GM18519 (cell line): Measurements from ENCODE around the gene PREX1.

Source experiments
- ATAC-seq: cut with Tn5 transposase; IDR thresholded peaks from one replicate; pipeline ENCODE4 v1.9.1; 2021; ENCODE audit warnings: mild to moderate bottlenecking, moderate library complexity; ENCODE audit not compliant: unreplicated experiment, low FRiP score

The PREX1 gene

DNA sequence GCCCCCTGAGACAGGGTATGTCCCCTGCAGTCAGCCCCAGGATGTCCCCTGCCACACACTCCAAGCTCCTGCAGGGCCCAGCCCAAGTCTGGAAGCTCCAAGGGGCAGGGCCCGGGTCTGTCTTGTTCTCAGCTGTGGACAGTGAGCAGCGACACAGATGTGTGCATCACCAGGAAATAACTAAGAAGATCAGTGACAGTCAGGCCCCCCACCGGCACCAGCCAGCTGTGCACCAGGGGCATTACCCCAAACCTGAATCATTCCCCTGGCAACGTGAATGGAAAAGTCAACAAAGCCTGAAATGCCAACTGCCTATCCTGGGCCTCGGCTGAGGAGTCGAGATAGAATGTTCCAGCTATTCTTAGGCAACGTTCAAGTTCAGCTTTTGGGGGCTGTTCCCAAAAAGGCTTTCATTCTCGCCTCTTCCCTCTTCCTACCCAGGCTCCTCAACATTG, 105.0 kb downstream of the PREX1 start:
- no peak for ATAC-seq

DNA sequence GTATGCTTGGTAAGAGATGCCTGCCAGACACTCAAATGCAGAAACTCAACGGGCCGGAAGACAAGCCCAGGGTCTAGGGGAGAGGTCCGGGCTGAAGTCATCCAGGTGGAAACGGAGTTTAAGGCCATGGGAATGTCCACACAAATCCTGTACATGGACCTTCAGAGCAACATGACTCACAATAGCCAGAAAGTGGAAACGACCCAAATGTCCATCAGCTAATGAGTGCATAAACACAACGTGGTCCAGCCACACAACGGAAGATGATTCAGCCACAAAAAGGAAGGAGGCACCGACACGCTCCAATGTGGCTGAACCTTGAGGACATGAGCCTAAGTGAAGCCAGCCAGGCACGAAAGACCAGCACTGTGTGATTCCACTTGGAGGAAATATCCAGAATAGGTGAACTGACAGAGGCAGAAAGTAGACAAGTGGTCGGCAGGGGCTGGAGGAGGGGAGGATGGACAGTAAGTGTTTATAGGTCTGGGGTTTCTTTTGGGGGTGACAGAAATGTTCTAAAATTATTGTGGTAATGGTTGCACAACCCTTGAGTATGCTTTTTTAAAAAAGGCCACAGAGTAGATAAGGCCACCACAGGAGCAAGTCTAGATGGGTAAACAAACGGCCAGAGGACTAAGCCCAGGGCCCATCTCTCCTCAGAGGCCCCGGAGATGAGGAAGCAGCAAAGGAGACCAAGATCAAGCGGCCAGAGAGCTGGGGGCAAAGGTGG, 105.6 kb downstream of the PREX1 start:
- ATAC-seq: no peak

DNA sequence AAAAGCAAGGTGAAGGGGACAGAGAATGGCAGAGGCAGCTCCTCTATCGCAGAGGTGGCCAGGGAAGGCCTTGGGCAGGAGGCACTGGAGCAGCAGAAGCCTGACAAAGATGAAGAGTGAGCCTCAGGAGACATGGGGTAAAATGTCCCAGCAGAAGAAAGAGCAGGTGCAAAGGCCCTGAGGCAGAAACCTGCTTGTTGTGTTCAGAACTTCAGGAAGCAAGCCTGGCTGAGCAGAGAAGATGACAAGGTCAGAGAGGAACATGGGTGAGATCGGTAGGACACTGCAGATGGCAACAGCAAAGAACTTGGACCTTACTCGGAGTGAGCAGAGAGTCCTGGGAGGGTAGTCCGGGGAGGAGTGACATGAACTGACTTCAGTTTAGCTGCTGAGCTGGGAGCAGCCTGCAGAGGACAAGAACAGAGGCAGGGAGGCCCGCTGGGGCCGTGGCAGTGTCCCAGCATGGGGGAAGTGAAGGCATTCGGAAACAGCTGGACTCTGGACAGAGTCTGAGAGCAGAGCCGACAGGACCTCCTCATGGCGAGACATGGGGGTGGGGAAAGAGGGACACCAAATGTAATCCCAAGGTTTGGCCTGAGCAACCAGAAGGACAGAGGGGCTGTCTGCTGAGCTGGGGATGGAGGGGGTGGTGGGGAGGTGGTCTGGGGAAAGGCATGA, 106.3 kb downstream of the PREX1 start:
- ATAC-seq: no peak

DNA sequence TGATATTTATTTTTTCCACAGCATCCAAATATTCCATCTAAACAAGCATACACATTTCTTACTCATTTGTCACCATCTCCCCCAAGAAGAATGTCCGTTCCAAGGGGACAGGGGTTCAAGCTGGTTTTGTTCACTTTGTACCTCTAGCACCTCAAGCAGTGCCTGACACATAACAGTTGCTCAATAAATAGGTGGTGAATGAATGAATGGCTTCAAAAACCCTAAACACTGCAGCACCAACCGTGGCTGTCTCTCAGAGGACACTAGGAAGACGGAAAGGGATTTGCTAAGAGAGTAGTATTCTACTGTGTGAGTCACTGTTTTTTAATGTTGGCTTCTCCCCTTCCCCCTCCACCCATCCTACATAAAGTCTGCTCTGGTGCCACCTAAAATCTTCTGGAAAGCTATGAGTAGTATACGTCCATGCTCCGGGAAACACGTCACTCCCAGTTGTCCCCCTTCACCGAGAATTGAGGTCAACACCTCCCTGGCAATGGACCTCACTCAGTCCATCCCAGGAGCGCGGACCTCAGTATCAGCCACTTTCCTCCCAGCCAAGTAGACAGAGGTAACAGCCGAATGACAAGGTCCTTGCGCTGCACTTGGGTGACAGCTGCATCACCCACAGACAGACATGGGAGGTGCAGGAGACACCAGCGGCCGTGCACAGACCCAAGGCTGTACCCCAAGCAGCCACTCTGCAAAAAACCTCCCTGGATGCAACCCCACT, 107.4 kb downstream of the PREX1 start:
- no peak for ATAC-seq

DNA sequence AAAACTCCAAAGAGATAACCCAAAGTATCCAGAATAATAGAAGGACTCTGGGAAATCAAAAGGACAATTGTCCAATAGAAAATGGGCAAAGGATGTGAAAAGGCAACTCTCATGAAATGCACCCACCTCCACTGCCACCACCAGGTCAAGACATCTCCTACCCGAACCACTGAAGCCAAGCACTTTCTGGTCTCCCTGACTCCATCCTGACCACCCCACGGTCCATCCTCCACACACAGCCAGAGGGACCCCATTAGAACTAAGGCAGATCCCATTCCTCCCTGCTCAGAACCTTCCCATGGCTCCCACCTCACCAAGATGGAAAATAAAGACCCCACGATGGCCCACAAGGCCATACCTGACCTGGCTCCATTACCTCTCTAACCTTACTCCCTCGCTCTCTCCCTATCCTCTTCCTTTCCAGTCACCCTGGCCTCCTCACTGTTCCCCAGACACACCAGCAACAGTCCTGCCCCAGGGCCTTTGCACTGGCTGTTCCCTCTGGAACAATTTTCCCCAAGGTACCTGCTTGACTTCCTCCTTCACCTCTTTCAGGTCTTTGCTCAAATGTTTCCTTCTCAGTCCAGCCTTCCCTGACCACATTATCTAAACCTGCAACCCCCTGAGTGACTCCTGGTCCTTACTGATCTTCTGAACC, 108.1 kb downstream of the PREX1 start:
- ATAC-seq: no peak

DNA sequence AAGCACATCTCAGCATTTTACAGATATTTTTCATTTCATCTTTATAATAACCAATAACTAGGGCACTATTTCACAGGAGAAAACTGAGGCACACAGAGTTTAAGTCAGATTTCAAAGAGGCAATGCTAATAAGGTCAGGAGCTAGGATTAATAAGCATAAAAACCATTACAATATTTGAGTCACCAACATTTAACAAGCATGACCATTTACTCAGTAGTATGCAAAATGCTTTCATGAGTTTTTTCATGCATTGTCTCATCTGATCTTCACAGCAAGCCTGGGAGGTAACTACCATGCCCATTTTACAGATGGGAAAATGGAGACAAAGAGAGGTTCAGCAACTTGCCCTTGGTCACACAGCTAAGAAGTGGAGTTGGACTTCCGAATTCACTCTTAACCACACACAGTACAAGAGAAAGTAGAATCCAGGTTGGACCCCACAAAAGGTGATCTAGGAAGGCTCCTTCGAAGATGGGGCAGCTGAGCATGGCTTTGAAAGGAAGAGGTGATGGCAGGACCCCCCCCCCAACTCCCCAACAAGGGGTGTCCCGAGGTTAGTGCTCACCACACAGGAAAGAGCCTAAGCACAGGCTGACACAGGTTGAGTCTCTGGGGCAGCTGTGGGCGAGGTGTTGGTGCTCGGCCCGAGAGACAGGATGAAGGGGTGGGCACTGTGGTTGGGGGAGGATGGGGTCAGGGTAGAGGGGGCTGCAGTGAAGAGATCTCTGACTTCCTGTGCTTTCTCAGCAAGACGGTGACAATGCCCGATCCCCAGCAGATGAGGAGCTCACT, 108.8 kb downstream of the PREX1 start:
- no peak for ATAC-seq

DNA sequence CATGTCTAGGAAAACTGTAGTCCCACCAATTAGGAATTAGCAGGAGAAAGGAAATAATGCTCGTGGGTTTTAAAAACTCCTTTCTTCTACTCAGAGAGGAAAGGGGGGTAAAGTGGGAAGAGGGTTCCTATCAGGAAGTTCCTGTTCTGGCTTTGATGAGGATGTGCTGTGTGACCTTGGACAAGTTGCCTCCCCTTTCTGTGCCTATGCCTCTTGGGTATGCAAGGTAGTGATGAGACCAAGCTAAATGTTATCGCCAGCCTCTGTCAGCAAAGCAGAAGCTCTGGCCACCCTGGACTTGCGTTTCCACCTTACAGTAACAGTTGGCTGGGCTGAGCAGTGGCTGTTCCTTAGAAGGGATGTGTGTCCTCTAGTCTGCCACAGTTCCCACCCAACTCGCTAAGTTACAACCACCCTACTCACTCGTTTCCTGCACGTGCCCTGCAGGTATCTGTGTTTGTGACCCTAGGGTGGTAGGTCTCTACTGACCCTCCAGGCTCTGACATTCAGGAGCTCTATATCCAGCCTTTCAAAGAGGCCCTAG, 110.0 kb downstream of the PREX1 start:
- ATAC-seq: no peak

DNA sequence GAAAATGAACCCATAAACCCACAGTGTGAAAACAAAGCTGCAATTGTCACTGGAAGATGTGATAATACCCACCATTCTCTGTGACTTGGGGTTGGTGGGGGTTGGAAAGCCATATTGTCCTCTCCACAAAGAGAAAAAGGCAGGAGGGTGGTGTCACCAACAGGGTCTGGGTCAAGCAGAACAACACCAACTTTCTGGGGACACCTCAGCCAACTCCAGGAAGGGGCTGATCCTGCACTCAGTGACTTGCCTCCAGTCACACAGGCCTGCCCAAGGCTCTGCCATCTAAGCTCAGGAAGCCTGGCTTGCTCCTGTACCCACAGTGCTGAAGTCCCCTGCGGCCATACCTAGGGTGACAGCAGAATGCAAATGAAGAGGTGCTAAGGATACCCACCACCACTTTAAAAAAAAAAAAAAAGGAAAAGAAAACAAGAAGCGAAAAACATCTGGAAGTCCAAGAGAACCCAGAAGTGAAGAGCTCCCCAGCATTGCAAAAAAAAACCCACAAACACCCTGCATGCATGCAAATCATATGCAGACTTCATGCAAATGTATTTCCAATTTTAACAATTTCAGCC, 110.6 kb downstream of the PREX1 start:
- no peak for ATAC-seq

DNA sequence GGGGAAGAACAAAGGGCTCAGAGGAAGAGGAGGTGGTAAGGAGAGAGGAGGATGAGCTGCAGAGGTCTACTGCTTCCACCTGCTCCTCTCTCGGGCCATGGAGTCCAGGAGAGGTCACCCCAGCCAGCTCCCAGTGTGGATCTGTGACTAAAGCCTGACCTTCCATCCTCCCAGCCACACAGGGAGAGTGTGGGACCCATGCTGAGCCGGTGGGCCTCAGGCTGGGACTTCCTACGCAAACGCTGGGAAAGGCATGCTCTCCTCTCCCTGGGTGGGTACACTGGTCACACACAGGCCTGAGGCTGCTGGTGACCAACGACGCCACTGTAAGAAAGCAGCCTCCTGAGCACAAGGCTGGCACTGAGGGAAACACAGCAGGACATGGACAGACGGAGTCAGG, 111.3 kb downstream of the PREX1 start:
- ATAC-seq: no peak

DNA sequence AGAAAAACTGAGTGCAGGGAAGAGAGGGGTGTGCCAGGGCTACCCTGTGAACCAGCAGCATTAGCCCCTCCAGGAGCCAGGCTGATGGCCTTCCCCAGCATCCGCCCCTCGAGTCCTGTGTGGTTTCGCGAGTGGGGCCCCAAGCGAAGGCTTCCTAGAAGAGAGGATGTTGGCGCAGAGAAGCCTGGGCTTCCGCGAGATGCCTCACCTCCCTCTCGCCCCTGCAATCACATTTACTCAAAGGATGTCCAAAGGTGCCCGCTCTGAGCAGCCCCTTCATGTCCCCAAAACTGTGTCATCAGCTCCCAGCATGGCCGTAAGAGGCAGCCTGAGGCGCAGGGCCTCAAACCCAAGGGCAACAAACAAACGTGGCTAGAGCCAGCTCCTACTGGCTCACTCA, 111.7 kb downstream of the PREX1 start:
- no peak for ATAC-seq

DNA sequence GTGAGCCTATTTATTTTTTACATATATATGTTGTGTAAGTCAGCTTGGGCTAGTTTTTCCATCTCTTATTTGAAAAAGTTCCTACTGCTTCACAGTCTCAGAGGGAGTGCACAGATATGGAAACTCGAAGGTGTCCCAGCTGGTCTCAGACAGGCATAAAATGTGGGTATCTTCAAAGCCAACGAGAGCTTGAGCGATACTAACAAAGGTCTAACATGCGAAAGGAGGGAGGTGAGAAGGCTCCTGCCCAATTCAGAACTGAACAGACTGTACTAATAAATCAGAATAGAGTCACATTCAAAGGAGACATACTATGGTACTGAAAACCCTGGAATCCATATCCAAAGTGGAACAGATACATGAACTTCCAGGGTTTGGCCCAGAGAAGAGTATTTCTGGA, 113.0 kb downstream of the PREX1 start:
- no peak for ATAC-seq

DNA sequence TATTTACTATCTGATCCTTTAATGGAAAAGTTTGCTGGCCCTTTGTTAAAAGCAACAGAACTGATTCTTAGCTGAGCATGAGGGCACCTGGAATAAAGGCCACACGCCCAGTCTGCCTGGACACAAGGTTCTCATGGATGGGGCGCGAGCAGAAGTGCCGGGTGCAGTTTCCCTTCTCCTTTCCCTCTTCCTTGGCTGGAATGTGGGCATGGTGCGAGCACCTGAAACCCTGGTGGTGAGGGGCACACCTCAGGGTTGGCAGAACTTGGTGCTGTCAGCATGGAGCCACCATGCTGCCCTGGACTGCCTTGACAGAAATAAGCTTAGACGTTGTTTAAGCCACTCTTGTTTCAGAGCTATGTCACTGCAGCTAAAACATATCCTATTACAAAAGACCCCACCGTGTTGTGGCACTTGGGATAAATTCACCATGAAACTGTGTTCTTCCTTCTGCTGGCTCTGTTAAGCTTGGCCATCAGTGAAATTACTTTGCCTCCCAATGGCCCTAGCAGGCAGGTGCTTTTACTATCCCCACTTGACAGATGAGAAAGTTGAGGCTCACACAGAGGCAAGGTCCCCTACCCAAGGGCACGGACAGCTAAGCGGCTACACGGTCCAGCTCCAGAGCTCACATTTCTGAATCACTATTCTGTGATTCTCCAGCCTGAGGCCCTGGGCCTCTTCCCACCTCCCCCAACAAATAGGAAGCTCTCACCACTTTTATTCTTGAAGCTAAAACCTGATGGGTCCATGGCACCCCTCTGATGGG, 115.9 kb downstream of the PREX1 start:
- no peak for ATAC-seq

DNA sequence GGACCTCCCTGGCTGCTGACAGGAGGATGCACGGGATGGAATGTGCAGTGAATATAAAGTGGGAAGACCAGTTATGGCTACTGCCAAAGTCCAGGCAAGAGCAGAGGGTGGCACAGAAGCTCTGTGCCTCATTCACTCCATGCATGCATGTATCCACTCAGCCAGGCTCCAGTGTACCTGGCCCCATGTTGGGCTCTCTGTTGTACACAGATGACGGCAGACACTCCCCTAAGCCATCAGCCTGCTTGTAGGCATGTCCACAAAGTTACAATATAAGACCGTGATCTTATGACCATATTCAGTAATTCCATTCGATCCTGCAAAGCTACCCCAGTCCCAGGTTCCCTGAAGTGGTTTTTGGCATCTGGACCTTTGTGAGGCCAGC, 116.8 kb downstream of the PREX1 start:
- no peak for ATAC-seq

DNA sequence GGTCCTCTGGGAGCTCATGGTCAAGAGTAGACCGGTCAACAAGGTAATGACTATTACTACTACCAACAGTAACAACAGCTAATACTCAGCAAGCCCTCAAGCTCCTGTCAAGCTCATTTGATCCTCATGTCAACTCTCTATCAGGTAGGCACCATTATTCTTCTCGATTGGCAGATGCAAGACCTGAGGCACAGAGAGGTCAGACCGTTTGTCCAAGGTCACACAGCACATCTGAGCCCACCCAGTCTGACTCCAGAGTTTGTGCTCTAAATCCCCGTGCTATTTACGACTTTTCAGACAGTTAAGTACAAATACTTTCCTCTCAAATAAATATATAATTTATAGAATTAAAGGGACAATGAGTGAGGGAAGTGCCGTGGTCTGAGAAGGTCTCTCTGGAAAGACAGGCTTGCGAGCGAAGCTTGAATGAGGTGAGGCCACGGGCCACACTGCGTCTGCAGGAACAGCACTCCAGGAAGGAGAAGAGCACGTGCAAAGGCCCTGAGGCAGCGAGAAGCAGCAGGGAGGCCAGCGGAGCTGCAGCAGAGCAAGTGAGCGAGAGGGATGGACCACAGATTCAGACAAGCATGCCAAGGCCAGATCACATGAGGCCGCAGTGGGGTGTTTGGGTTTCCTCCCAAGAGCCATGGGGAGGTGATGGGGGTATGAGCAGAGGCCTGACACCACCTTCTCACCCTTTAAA, 117.3 kb downstream of the PREX1 start:
- no peak for ATAC-seq

DNA sequence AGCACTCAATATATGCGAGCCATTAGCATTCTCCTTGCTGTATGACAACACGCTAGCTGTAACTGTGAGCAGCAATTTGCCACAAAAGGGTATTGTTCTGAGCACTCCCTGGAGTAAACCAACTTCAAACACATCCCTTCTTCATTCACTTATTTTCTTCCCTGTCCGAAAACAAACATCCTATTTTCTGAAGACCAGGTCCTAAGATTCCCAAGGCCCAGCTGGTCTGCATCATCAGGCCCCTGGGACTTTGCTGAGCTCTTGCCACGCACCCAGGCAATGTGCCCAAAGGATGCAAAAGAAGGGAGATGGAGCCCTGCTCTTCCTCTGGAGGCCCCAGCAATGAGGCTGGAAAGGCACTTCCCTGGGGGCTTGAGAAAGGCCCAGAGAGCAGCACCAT, 118.1 kb downstream of the PREX1 start:
- ATAC-seq: no peak

DNA sequence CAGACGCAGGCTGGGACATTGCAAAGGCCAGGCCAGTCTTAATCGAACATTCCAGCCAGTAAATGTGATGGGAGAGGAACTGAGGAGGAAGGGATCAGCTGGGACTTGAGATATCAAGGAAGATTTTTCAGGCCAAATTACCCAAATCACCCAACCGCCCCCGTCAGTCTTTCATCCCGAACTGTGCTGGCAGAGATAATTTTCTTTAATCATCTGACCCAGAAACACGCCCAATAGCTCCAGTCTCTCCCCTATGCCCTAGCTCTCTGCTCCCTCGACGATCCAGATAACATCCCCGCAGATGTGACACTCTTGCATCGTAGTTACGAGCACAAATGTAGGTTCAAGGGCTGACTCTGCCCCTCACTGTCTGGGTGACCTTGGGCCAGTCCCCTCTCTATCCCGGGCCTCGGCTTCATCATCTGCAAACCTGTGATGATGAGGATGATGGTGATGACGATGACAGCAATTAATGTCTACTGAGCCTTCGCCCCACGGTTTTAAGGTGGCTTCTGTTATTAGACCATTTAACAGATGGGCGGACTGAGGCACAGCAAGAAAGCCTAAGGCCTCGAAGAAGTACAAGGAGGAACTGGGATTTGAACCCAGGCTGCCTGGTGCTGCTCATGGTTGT, 118.6 kb downstream of the PREX1 start:
- ATAC-seq: no peak

DNA sequence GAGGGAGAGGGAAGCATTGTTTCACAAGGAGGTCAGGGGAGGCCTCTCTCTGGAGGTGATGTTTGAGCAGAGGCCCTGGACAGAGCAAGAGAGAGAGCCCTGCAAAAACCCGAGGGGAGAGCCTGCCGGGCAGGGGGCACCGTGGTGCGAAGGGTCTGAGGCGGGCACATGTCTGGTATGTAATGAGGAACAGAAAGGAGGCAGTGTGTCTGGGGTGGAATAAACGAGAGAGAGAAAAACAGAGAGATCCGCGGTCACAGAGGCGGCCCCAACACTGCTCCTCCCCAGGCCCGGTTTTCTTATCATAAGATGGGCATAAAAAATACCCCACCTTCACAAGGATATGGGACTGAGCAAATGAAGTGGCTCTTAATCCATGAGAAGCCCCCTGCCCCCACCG, 119.2 kb downstream of the PREX1 start:
- no peak for ATAC-seq

DNA sequence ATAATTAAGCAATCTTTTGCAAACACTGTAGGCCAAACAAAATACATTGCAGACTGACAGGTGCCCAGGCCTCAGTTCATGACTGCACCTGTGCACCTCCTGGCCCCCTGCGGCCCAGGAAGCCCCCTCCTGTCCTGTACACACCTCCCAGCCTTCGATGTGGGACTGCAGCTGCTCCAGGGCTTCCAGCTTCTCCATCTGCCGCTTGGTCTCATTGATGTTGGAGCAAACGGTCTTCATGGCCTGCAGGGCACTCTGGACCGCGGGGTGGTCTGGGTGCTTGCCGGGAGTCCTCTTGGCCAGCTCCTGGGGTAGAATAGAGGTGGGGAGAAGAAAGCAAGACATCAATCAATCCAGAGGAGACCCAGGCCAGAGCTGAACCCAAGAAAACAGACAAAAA, 119.7 kb downstream of the PREX1 start:
- ATAC-seq: no peak
